Body of pancreas (tissue), 4 donors: ENCODE results near the gene NCL.

Experiments used
- CTCF ChIP-seq, 7 experiments: fragments of 450-650 bp in 4 of 7; fragments of 200-600 bp in 3 of 7; sonication (generic) in 3 of 7; IDR thresholded peaks; one replicate each; pipeline ENCODE4 v1.5.1; 2016 to 2019; ENCODE audit warnings: antibody characterized with exemption in 7 of 7
- POLR2A ChIP-seq, 3 donors: fragments of 450-650 bp; IDR thresholded peaks; one replicate each; pipeline ENCODE4 v1.6.1; 2016; ENCODE audit warnings: antibody characterized with exemption in 3 of 3, mild to moderate bottlenecking in 2 of 3

- TF ChIP-seq POLR2A (IDR thresholded peaks at IDR 0.05) (no peak), CTCF (IDR thresholded peaks at IDR 0.05) (peak in 5 of 7 experiments; percentile 21 to 61 (median 34))
These were observed 53.8 kb downstream of the NCL start for GRCh38 chr2:231410293-231411004.
